Measurements from ENCODE around the gene KPNA3.

KPNA3 gene

GRCh38 chr13:49651570-49652354 lies 140.7 kb downstream of the KPNA3 start:
- Histone ChIP-seq H3K27me3 (ENCODE audit: control insufficient read depth, insufficient read depth, low read length) (no peaks in the 10 kb centered on the region), H3K36me3 (ENCODE audit: control insufficient read depth, insufficient read depth, low read length) (no peaks in the 10 kb centered on the region), H3K27ac (ENCODE audit: low read depth, low read length) (no peak overlapping the region), H3K9ac (ENCODE audit: low read depth, low read length) (no peak overlapping the region), H3K9me3 (ENCODE audit: control insufficient read depth, insufficient read depth, low read length) (no peaks in the 10 kb centered on the region), H3K4me3 (ENCODE audit: low read depth, low read length) (no peak overlapping the region), H3K4me1 (ENCODE audit: control insufficient read depth, insufficient read depth, low read length) (no peaks in the 10 kb centered on the region)

- Histone ChIP-seq H3K27ac (ENCODE audit: low read depth, low read length) (no peak overlapping the region), H3K9ac (ENCODE audit: low read depth, low read length) (no peak overlapping the region), H3K27me3 (ENCODE audit: control insufficient read depth, insufficient read depth, low read length) (no peaks in the 10 kb centered on the region), H3K9me3 (ENCODE audit: control insufficient read depth, insufficient read depth, low read length) (no peaks in the 10 kb centered on the region), H3K4me3 (ENCODE audit: low read depth, low read length) (no peak overlapping the region), H3K36me3 (ENCODE audit: control insufficient read depth, insufficient read depth, low read length) (no peaks in the 10 kb centered on the region), H3K4me1 (ENCODE audit: control insufficient read depth, insufficient read depth, low read length) (no peaks in the 10 kb centered on the region)
Measured at GRCh38 chr13:49649963-49650312, 142.5 kb downstream of the KPNA3 start.

Data from HUES48 (cell line).